OCI-LY7 (cell line): ENCODE measurements around the gene ARIH1. TPM values are rescaled to one million over a fixed set of nuclear protein-coding genes. Genes with fewer than 3 reads are reported as not detected.

Experiments used
- BruUV-seq: library from RNA; stranded (reverse); fragments of 400-500 nt; replicated peaks from 2 replicates; lab custom pipeline; 2021; lab: Mats Ljungman, UMichigan
- CTCF ChIA-PET: fragments of 300-600 bp; sonication (Branson Sonifier 250); formaldehyde crosslinking; loops from one replicate; lab custom pipeline; 2022; ENCODE audit warnings: antibody characterized with exemption; ENCODE audit not compliant: unreplicated experiment; lab: Charles Lee
- POLR2A ChIA-PET: fragments of 300-600 bp; sonication (Branson Sonifier 250); formaldehyde crosslinking; loops from one replicate; lab custom pipeline; 2022; ENCODE audit warnings: antibody characterized with exemption; lab: Charles Lee
- DNase-seq: peaks from one replicate; pipeline ENCODE4 v3.0.0-alpha.2; 2015; ENCODE audit warnings: low spot score
- H2AFZ ChIP-seq: fragments of 200-600 bp; sonication (generic), shearing (Covaris generic); 2 replicates; pipeline ENCODE4 v1.6.1; 2014; ENCODE audit warnings: mild to moderate bottlenecking, antibody characterized with exemption, low read length, moderate library complexity
- H3K27ac ChIP-seq: fragments of 200-600 bp; sonication (generic); 2 replicates; pipeline ENCODE4 v1.5.1; 2014; ENCODE audit warnings: mixed run types, low read depth, mild to moderate bottlenecking, moderate library complexity, low read length, inconsistent platforms; ENCODE audit not compliant: poor library complexity, severe bottlenecking
- H3K36me3 ChIP-seq: fragments of 200-600 bp; sonication (generic); 2 replicates; pipeline ENCODE4 v1.6.1; 2014; ENCODE audit warnings: mild to moderate bottlenecking, antibody characterized with exemption, low read length, moderate library complexity, mixed read lengths; ENCODE audit not compliant: insufficient read depth
- H3K4me1 ChIP-seq: fragments of 200-600 bp; sonication (generic); 2 replicates; pipeline ENCODE4 v1.5.1; 2014; ENCODE audit warnings: mild to moderate bottlenecking, low read length; ENCODE audit not compliant: insufficient read depth, poor library complexity, severe bottlenecking
- H3K4me2 ChIP-seq: fragments of 200-600 bp; sonication (generic); 2 replicates; pipeline ENCODE4 v1.6.1; 2014; ENCODE audit warnings: mild to moderate bottlenecking, low read length
- H3K4me3 ChIP-seq: fragments of 200-600 bp; sonication (generic); 2 replicates; pipeline ENCODE4 v1.5.1; 2014; ENCODE audit warnings: mild to moderate bottlenecking, low read depth, low read length; ENCODE audit not compliant: poor library complexity, severe bottlenecking
- H3K79me2 ChIP-seq: fragments of 200-600 bp; sonication (generic); 2 replicates; pipeline ENCODE4 v1.6.1; 2016; ENCODE audit warnings: low read depth, mild to moderate bottlenecking, low read length, moderate library complexity, mixed read lengths; ENCODE audit not compliant: insufficient read depth
- H3K9me2 ChIP-seq: fragments of 200-600 bp; sonication (generic); 2 replicates; pipeline ENCODE4 v1.6.1; 2016; ENCODE audit warnings: mild to moderate bottlenecking, low read length, mixed read lengths; ENCODE audit not compliant: insufficient read depth
- H3K9me3 ChIP-seq: fragments of 200-600 bp; sonication (generic); 2 replicates; pipeline ENCODE4 v1.6.1; 2014; ENCODE audit warnings: mild to moderate bottlenecking, mixed run types, low read length, mixed read lengths
- H4K20me1 ChIP-seq: fragments of 200-600 bp; sonication (generic); 2 replicates; pipeline ENCODE4 v1.6.1; 2014; ENCODE audit warnings: mild to moderate bottlenecking, antibody characterized with exemption, low read length, moderate library complexity, mixed read lengths; ENCODE audit not compliant: insufficient read depth
- EZH2phosphoT487 ChIP-seq: fragments of 200-600 bp; sonication (generic); IDR thresholded peaks from 2 replicates; pipeline ENCODE4 v1.6.1; 2018; ENCODE audit warnings: low read depth, borderline replicate concordance, mild to moderate bottlenecking, mixed run types, antibody characterized with exemption, low read length, moderate library complexity, mixed read lengths
- intact Hi-C: fragments of 100-400 bp; cut with micrococcal nuclease; formaldehyde crosslinking; loops from one replicate; pipeline ENCODE4 v1.10.0; 2022; ENCODE audit not compliant: unreplicated experiment
- total RNA-seq, 2 experiments: library from RNA; depleted of rRNA in 1 of 2; stranded (reverse); fragments of >200 nt in 1 of 2; shearing (Covaris generic) in 1 of 2; gene quantifications; 2 replicates each; pipeline ENCODE4 v1.2.3, GENCODE V29; 2014 to 2022
- TF ChIP-seq, protein P1 (sequence below): fragments of 200-600 bp; sonication (generic); conservative IDR thresholded peaks from 2 replicates; pipeline ENCODE4 v1.5.1; 2014; ENCODE audit warnings: mild to moderate bottlenecking, antibody characterized with exemption, low read length, moderate library complexity, mixed read lengths

Gene ARIH1
- total RNA-seq, 2 experiments from 2014 or later = 33.0 to 142 TPM

- Histone ChIP-seq H4K20me1 (peaks cover 6% of the 10 kb centered on the region; the same call in 1 of the 2 replicates), H3K27ac (no peak overlapping the region), H3K9me2 (no peaks in the 10 kb centered on the region), H3K4me1 (no peaks in the 10 kb centered on the region), H3K79me2 (peaks cover 95% of the 10 kb centered on the region), H3K4me2 (no peak overlapping the region), H3K9me3 (no peaks in the 10 kb centered on the region), H3K36me3 (peaks cover 14% of the 10 kb centered on the region), H3K4me3 (no peak overlapping the region), H2AFZ (no peak overlapping the region)
- no TSS peak for BruUV-seq
- DNase-seq = no peak
- TF ChIP-seq EZH2phosphoT487 = no peak
- TF ChIP-seq, protein P1, sequence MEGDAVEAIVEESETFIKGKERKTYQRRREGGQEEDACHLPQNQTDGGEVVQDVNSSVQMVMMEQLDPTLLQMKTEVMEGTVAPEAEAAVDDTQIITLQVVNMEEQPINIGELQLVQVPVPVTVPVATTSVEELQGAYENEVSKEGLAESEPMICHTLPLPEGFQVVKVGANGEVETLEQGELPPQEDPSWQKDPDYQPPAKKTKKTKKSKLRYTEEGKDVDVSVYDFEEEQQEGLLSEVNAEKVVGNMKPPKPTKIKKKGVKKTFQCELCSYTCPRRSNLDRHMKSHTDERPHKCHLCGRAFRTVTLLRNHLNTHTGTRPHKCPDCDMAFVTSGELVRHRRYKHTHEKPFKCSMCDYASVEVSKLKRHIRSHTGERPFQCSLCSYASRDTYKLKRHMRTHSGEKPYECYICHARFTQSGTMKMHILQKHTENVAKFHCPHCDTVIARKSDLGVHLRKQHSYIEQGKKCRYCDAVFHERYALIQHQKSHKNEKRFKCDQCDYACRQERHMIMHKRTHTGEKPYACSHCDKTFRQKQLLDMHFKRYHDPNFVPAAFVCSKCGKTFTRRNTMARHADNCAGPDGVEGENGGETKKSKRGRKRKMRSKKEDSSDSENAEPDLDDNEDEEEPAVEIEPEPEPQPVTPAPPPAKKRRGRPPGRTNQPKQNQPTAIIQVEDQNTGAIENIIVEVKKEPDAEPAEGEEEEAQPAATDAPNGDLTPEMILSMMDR = no peak
- ChIA-PET CTCF (interaction anchor here (0.6 kb wide), 1 partner anchor 103 kb away, joined by 3 read pairs; no protein-coding TSS in a partner anchor), POLR2A (interaction anchor here (0.5 to 1.6 kb wide), 5 partner anchors 12 to 55 kb away, joined by 3 to 7 read pairs (median 4); no protein-coding TSS in a partner anchor)
- intact Hi-C loops = no loop called here
Measured at GRCh38 chr15:72507402-72508092, 33.4 kb downstream of the ARIH1 start.

GRCh38 chr15:72509484-72509883, 35.4 kb downstream of the ARIH1 start:
- intact Hi-C loops = no loop called here
- TF ChIP-seq EZH2phosphoT487 = no peak
- TF ChIP-seq, protein P1 = no peak
- no peaks in the 10 kb centered on the region for H3K9me3 ChIP-seq
- H3K36me3 ChIP-seq = peaks cover 14% of the 10 kb centered on the region
- ChIA-PET POLR2A (interaction anchor here (0.7 kb wide), 1 partner anchor 1612 kb away, joined by 4 read pairs; no protein-coding TSS in a partner anchor), CTCF (interaction anchor here (0.6 kb wide), 1 partner anchor 222 kb away, joined by 4 read pairs; no protein-coding TSS in a partner anchor)
- H3K79me2 ChIP-seq = peaks cover 94% of the 10 kb centered on the region
- no peak overlapping the region for H3K4me2 ChIP-seq
- BruUV-seq = no TSS peak
- no peak overlapping the region for H2AFZ ChIP-seq
- H3K27ac ChIP-seq = no peak overlapping the region
- no peaks in the 10 kb centered on the region for H3K4me1 ChIP-seq
- H3K9me2 ChIP-seq = no peaks in the 10 kb centered on the region
- no peak overlapping the region for H3K4me3 ChIP-seq
- H4K20me1 ChIP-seq = no peaks in the 10 kb centered on the region; the same call in 1 of the 2 replicates
- DNase-seq = no peak

DNA sequence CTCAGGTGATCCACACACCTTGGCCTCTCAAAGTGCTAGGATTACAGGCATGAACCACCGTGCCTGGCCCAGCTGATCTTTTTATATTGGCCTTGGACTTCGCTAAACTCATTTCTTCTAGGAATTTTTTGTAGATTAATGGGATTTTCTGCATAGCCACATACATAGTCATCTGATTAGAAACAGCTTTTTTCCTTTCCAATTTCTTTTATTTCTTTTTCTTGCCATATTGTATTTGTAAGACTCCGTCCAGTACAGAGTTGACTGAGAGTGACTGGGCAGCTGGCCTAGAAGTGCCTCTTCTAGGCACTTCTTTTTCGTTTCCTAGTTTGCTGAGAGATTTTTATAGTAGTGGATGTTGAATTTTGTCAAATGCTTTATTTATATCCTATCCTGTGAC, 37.4 kb downstream of the ARIH1 start:
- no peak overlapping the region for H3K27ac ChIP-seq
- no peak for TF ChIP-seq EZH2phosphoT487
- TF ChIP-seq, protein P1 = no peak
- no peak overlapping the region for H3K4me2 ChIP-seq
- no TSS peak for BruUV-seq
- CTCF ChIA-PET = no interaction called here
- H3K36me3 ChIP-seq = peaks cover 23% of the 10 kb centered on the region
- no peak overlapping the region for H3K4me3 ChIP-seq
- POLR2A ChIA-PET = interaction anchor here (1.2 kb wide), 1 partner anchor 12 kb away, joined by 7 read pairs; no protein-coding TSS in a partner anchor
- H2AFZ ChIP-seq = no peak overlapping the region
- H3K4me1 ChIP-seq = peaks cover 5% of the 10 kb centered on the region
- no peak for DNase-seq
- H3K9me2 ChIP-seq = no peaks in the 10 kb centered on the region
- peaks cover 94% of the 10 kb centered on the region for H3K79me2 ChIP-seq
- intact Hi-C loops = no loop called here
- peaks cover 7% of the 10 kb centered on the region; the same call in 1 of the 2 replicates for H3K9me3 ChIP-seq
- no peaks in the 10 kb centered on the region; the same call in 1 of the 2 replicates for H4K20me1 ChIP-seq
